Testis (tissue), 3 donors: ENCODE measurements around the gene PPP2R3C. TPM values are rescaled to one million over a fixed set of nuclear protein-coding genes. Genes with fewer than 3 reads are reported as not detected.

Source experiments
- DNase-seq: peaks from one replicate; pipeline ENCODE4 v3.0.0-alpha.2; 2019
- H3K27ac ChIP-seq, 2 donors: fragments of 200-600 bp; sonication (generic); one replicate each; pipeline ENCODE4 v1.5.1; 2019
- H3K27me3 ChIP-seq: fragments of 200-600 bp; sonication (generic); one replicate; pipeline ENCODE4 v1.5.1; 2019
- H3K36me3 ChIP-seq: fragments of 200-600 bp; sonication (generic); one replicate; pipeline ENCODE4 v1.5.1; 2017; ENCODE audit warnings: low read depth; ENCODE audit errors: missing control alignments
- H3K4me1 ChIP-seq: fragments of 200-600 bp; sonication (generic); one replicate; pipeline ENCODE4 v1.5.1; 2019
- H3K4me3 ChIP-seq, 2 donors: fragments of 200-600 bp; sonication (generic); one replicate each; pipeline ENCODE4 v1.5.1; 2017 to 2019
- H3K9me3 ChIP-seq: fragments of 200-600 bp; sonication (generic); one replicate; pipeline ENCODE4 v1.5.1; 2017
- POLR2A ChIP-seq: fragments of 450-650 bp; IDR thresholded peaks from one replicate; pipeline ENCODE4 v1.6.1; 2017; ENCODE audit warnings: antibody characterized with exemption, mild to moderate bottlenecking, moderate library complexity
- WGBS, 2 donors: methylation state at CpG; one replicate each; pipeline ENCODE4 v1.1.5; 2018; 5-methylcytosine and 5-hydroxymethylcytosine counted together
- intact Hi-C: fragments of 100-400 bp; cut with DNase I; formaldehyde crosslinking; loops from one replicate; pipeline ENCODE4 v1.15.1; 2023; ENCODE audit warnings: low total_unique reads
- polyA plus RNA-seq: library from polyadenylated mRNA; stranded (reverse); fragments of 350-450 nt; fragmentation: Illumina TruSeq; extraction: RNeasy Lipid Tissue Mini Kit (QIAGEN cat#74804); gene quantifications from one replicate; pipeline ENCODE4 v1.2.3, GENCODE V29; 2014; ENCODE audit warnings: low read depth, low replicate concordance; ENCODE audit not compliant: insufficient read depth
- total RNA-seq, 2 donors: library from RNA; depleted of rRNA; stranded (reverse); fragments of >200 nt; gene quantifications; one replicate each; pipeline ENCODE4 v1.2.3, GENCODE V29; 2016
- TF ChIP-seq, protein P1 (sequence below), 3 experiments: fragments of 450-650 bp in 2 of 3; fragments of 200-600 bp in 1 of 3; sonication (generic) in 1 of 3; IDR thresholded peaks; one replicate each; pipeline ENCODE4 v1.5.1; 2016 to 2019; ENCODE audit warnings: antibody characterized with exemption in 3 of 3, mild to moderate bottlenecking in 2 of 3, moderate library complexity in 1 of 3

PPP2R3C gene
- total and polyA plus RNA-seq, 3 donors from 2014 or later = 30.6 to 92.3 (median 37.5) TPM

DNA sequence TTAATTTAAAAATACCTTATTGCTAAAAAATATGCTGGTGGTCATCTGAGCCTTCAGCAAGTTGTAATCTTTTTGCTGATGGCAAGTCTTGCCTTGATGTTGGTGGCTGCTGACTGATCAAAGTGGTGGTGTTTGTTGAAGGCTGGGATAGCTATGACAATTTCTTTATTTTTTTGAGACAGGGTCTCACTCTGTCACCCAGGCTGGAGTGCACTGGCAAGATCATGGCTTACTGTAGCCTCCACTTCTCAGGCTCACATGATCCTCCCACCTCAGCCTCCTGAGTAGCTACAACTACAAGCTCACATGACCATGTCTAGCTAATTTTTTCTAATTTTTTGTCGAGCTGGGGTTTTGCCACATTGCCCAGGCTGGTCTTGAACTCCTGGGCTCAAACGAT lies 25.4 kb upstream of the PPP2R3C start:
- no peak overlapping the region for H3K4me3 ChIP-seq
- no peaks in the 10 kb centered on the region for H3K9me3 ChIP-seq
- no peak for DNase-seq
- H3K4me1 ChIP-seq = no peaks in the 10 kb centered on the region
- no peak overlapping the region for H3K27ac ChIP-seq
- H3K36me3 ChIP-seq = no peaks in the 10 kb centered on the region
- intact Hi-C loops = no loop called here
- H3K27me3 ChIP-seq = no peaks in the 10 kb centered on the region
- WGBS, 2 donors = 89 to 90% methylated on average over 2 of the region's 2 CpGs
- TF ChIP-seq POLR2A = no peak
- TF ChIP-seq, protein P1, sequence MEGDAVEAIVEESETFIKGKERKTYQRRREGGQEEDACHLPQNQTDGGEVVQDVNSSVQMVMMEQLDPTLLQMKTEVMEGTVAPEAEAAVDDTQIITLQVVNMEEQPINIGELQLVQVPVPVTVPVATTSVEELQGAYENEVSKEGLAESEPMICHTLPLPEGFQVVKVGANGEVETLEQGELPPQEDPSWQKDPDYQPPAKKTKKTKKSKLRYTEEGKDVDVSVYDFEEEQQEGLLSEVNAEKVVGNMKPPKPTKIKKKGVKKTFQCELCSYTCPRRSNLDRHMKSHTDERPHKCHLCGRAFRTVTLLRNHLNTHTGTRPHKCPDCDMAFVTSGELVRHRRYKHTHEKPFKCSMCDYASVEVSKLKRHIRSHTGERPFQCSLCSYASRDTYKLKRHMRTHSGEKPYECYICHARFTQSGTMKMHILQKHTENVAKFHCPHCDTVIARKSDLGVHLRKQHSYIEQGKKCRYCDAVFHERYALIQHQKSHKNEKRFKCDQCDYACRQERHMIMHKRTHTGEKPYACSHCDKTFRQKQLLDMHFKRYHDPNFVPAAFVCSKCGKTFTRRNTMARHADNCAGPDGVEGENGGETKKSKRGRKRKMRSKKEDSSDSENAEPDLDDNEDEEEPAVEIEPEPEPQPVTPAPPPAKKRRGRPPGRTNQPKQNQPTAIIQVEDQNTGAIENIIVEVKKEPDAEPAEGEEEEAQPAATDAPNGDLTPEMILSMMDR (IDR thresholded peaks at IDR 0.05) = no peak

DNA sequence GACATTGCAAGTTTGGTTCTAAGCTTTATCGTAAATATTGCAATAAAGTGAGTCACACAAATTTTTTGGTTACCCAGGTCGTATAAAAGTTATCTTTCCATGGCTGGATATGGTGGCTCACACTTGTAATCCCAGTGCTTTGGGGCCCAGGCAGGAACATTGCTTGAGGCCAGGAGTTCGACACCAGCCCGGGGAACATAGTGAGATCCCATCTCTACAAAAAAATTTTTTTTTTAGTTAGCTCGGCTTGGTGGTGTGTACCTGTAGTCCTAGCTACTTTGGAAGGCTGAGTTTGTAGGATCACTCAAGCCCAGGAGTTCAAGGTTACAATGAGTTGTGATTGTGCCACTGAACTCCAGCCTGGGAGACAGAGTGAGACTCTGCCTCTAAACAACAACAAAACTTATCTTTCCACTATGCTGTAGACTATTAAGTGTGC lies 24.9 kb upstream of the PPP2R3C start:
- Histone ChIP-seq H3K9me3 (no peaks in the 10 kb centered on the region), H3K27ac (no peak overlapping the region), H3K36me3 (no peaks in the 10 kb centered on the region), H3K4me1 (no peaks in the 10 kb centered on the region), H3K27me3 (no peaks in the 10 kb centered on the region), H3K4me3 (no peak overlapping the region)
- no peak for TF ChIP-seq POLR2A
- TF ChIP-seq, protein P1 (IDR thresholded peaks at IDR 0.05) = no peak
- intact Hi-C loops = no loop called here
- WGBS, 2 donors = 95 to 96% methylated on average over 5 of the region's 5 CpGs
- no peak for DNase-seq

DNA sequence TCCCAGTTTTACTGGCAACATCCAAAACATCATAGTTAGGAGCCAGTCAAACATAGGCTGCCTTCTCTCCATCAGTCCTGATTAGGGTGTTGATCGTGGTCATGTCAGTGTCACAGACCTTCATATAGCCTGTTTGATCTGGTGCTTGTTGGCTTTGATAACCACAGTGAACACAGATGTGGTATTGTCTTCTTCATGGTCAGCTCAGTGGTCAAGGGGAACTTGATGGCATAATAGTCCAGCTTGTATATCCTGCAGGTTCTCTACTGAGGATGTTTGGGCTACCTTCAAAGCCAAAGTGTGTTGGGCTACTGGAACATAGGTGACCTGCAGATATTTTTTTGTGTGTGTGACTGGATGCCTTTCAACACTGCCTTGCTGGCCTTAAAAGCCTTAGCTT lies 22.2 kb upstream of the PPP2R3C start:
- DNase-seq = no peak
- H3K9me3 ChIP-seq = no peaks in the 10 kb centered on the region
- intact Hi-C loops = no loop called here
- H3K27me3 ChIP-seq = no peaks in the 10 kb centered on the region
- no peaks in the 10 kb centered on the region for H3K4me1 ChIP-seq
- TF ChIP-seq, protein P1 (IDR thresholded peaks at IDR 0.05) = no peak
- no peak for TF ChIP-seq POLR2A
- H3K4me3 ChIP-seq = no peak overlapping the region
- no peaks in the 10 kb centered on the region for H3K36me3 ChIP-seq
- no peak overlapping the region for H3K27ac ChIP-seq
- WGBS, 2 donors = 88 to 95% methylated on average over 1 of the region's 1 CpG

DNA sequence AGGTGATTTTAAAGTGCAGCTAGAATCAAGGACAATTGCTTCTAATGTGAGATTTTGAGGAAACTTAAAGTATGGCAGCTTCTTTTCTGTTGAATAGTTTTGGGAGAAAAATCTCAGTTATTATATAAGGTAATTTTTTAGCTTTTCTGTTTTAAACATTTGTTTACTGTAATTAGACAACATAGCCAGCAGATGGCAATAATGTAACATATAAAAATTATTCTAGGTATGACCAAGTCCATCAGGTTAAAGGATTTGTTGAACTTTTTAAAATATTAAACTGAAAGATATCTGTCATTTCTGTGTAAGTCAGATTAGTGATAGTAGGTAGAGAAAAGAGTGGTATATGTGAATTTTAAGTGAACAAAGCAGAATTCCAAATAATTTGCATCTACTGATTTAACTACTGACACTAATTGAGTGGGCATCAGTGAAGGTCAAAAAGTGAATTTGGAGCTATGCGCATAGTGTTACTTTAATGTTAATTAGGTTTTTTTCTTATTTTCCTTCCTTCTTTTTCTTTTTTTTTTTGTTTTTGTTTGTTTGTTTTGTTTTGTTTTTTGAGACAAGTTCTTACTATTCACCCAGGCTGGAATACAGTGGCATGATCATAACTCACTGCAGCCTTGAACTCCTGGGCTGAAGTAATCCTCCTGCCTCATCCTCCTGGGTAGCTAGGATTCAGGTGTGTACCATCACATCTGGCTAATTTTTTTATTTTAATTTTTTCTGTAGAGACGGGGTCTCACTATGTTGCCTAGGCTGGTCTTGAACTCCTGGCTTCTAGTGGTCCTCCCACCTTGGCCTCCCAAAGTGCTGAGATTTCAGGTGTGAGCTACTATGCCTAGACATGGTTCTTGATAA lies 19.2 kb upstream of the PPP2R3C start:
- TF ChIP-seq, protein P1 (IDR thresholded peaks at IDR 0.05) = peak in 2 of 3 experiments; percentile 19 to 45
- TF ChIP-seq POLR2A = no peak
- no peaks in the 10 kb centered on the region for H3K36me3 ChIP-seq
- H3K27ac ChIP-seq = no peak overlapping the region
- 93 to 100% methylated on average over 2 of the region's 2 CpGs for WGBS, 2 donors
- no peaks in the 10 kb centered on the region for H3K9me3 ChIP-seq
- no peak for DNase-seq
- no peaks in the 10 kb centered on the region for H3K4me1 ChIP-seq
- no peaks in the 10 kb centered on the region for H3K27me3 ChIP-seq
- intact Hi-C loops = no loop called here
- H3K4me3 ChIP-seq = no peak overlapping the region

DNA sequence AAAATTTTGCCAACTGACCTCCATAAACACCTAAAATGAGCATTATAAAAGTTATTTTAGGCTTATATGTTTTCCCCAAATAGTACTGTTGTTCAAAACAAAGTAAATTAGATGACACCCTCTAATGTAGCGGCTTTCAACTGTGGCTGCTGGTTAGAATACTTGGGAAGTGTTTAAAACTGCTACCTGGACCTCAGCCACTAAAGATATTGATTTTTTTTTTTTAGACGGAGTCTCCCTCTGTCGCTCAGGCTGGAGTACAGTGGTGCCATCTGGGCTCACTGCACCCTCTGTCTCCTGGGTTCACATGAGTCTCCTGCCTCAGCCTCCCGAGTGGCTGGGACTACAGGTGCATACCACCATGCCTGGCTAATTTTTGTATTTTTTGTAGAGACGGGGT lies 16.8 kb upstream of the PPP2R3C start:
- DNase-seq = no peak
- no peaks in the 10 kb centered on the region for H3K9me3 ChIP-seq
- WGBS, 2 donors = 94 to 95% methylated on average over 4 to 5 of the region's 5 CpGs
- no peak overlapping the region for H3K27ac ChIP-seq
- TF ChIP-seq, protein P1 (IDR thresholded peaks at IDR 0.05) = no peak
- TF ChIP-seq POLR2A = no peak
- no peaks in the 10 kb centered on the region for H3K4me1 ChIP-seq
- H3K27me3 ChIP-seq = no peaks in the 10 kb centered on the region
- H3K36me3 ChIP-seq = no peaks in the 10 kb centered on the region
- intact Hi-C loops = no loop called here
- no peak overlapping the region for H3K4me3 ChIP-seq
